SK-N-SH treated with all-trans-retinoic acid at 6 μM for 48 hours (cell line): Measurements from ENCODE around the gene GPR55.

Source experiments
- ATAC-seq: fragments of 200-7000 bp; cut with Tn5 transposase; 3 replicates; pipeline ENCODE4 v1.9.1; 2020; ENCODE audit warnings: mild to moderate bottlenecking, moderate library complexity
- ARNTL ChIP-seq: fragments of 450-650 bp; formaldehyde crosslinking; IDR thresholded peaks from 2 replicates; pipeline ENCODE4 v1.5.0; 2020; ENCODE audit warnings: low read depth, mild to moderate bottlenecking, moderate library complexity, borderline replicate concordance
- BACH2 ChIP-seq: fragments of 250-450 bp; sonication (Bioruptor Pico); IDR thresholded peaks from 2 replicates; pipeline ENCODE4 v1.9.0; 2021; ENCODE audit warnings: mild to moderate bottlenecking, borderline replicate concordance
- CSDC2 ChIP-seq: fragments of 250-450 bp; sonication (Bioruptor Pico); IDR thresholded peaks from 2 replicates; pipeline ENCODE4 v1.5.0; 2020; ENCODE audit warnings: mild to moderate bottlenecking, moderate library complexity
- CSRNP3 ChIP-seq: fragments of 250-450 bp; sonication (Bioruptor Pico); IDR thresholded peaks from 2 replicates; pipeline ENCODE4 v1.5.1; 2021; ENCODE audit warnings: mild to moderate bottlenecking, moderate library complexity
- ESRRG ChIP-seq: fragments of 250-450 bp; sonication (Bioruptor Pico); IDR thresholded peaks from 2 replicates; pipeline ENCODE4 v1.6.1; 2021; ENCODE audit warnings: mild to moderate bottlenecking
- GLIS3 ChIP-seq: fragments of 250-450 bp; sonication (Bioruptor Pico); IDR thresholded peaks from 2 replicates; pipeline ENCODE4 v1.5.0; 2020; ENCODE audit warnings: mild to moderate bottlenecking, moderate library complexity
- ISL1 ChIP-seq: fragments of 250-450 bp; sonication (Bioruptor Pico); IDR thresholded peaks from 2 replicates; pipeline ENCODE4 v2.1.2; 2022; ENCODE audit warnings: mild to moderate bottlenecking, moderate library complexity
- PPARA ChIP-seq: fragments of 250-450 bp; sonication (Bioruptor Pico); IDR thresholded peaks from 2 replicates; pipeline ENCODE4 v1.5.0; 2020; ENCODE audit warnings: mild to moderate bottlenecking, borderline replicate concordance
- RARB ChIP-seq: fragments of 250-450 bp; sonication (Bioruptor Pico); IDR thresholded peaks from 2 replicates; pipeline ENCODE4 v1.8.0; 2021; ENCODE audit warnings: mild to moderate bottlenecking, moderate library complexity
- SNAI2 ChIP-seq: fragments of 250-450 bp; sonication (Bioruptor Pico); IDR thresholded peaks from 2 replicates; pipeline ENCODE4 v1.5.0; 2020; ENCODE audit warnings: mild to moderate bottlenecking, moderate library complexity
- TCF4 ChIP-seq: fragments of 250-450 bp; sonication (Bioruptor Pico); IDR thresholded peaks from 2 replicates; pipeline ENCODE4 v1.8.0; 2021; ENCODE audit warnings: mild to moderate bottlenecking, moderate library complexity, borderline replicate concordance
- TOX ChIP-seq: fragments of 250-450 bp; sonication (Bioruptor Pico); IDR thresholded peaks from 2 replicates; pipeline ENCODE4 v1.8.0; 2021; ENCODE audit warnings: mild to moderate bottlenecking, moderate library complexity, borderline replicate concordance
- ZC3H10 ChIP-seq: fragments of 250-450 bp; sonication (Bioruptor Pico); IDR thresholded peaks from 2 replicates; pipeline ENCODE4 v1.5.1; 2021; ENCODE audit warnings: mild to moderate bottlenecking, moderate library complexity
- ZFP3 ChIP-seq: fragments of 250-450 bp; sonication (Bioruptor Pico); IDR thresholded peaks from 2 replicates; pipeline ENCODE4 v1.5.0; 2020; ENCODE audit warnings: mild to moderate bottlenecking, moderate library complexity
- ZFP30 ChIP-seq: fragments of 450-650 bp; formaldehyde crosslinking; IDR thresholded peaks from 2 replicates; pipeline ENCODE4 v1.5.0; 2022; ENCODE audit warnings: mild to moderate bottlenecking, moderate library complexity
- ZNF565 ChIP-seq: fragments of 450-650 bp; formaldehyde crosslinking; conservative IDR thresholded peaks from 2 replicates; pipeline ENCODE4 v1.5.0; 2020; ENCODE audit warnings: low read depth, mild to moderate bottlenecking, moderate library complexity
- ZNF70 ChIP-seq: fragments of 450-650 bp; formaldehyde crosslinking; IDR thresholded peaks from 2 replicates; pipeline ENCODE4 v1.5.0; 2020; ENCODE audit warnings: mild to moderate bottlenecking, moderate library complexity
- ZNF8 ChIP-seq: fragments of 450-650 bp; formaldehyde crosslinking; IDR thresholded peaks from 2 replicates; pipeline ENCODE4 v1.5.0; 2020; ENCODE audit warnings: mild to moderate bottlenecking, moderate library complexity
- TF ChIP-seq, protein P1 (sequence below): fragments of 250-450 bp; sonication (Bioruptor Pico); IDR thresholded peaks from 2 replicates; pipeline ENCODE4 v1.5.1; 2020; ENCODE audit warnings: low read depth, mild to moderate bottlenecking, moderate library complexity
- TF ChIP-seq, protein P2 (sequence below): fragments of 250-450 bp; sonication (Bioruptor Pico); IDR thresholded peaks from 2 replicates; pipeline ENCODE4 v1.5.0; 2020; ENCODE audit warnings: mild to moderate bottlenecking, moderate library complexity
- TF ChIP-seq, protein P3 (sequence below): fragments of 250-450 bp; sonication (Bioruptor Pico); IDR thresholded peaks from 2 replicates; pipeline ENCODE4 v1.8.0; 2021; ENCODE audit warnings: low read depth, mild to moderate bottlenecking, moderate library complexity, borderline replicate concordance
- TF ChIP-seq, protein P4 (sequence below): fragments of 250-450 bp; sonication (Bioruptor Pico); IDR thresholded peaks from 2 replicates; pipeline ENCODE4 v1.8.0; 2020; ENCODE audit warnings: mild to moderate bottlenecking, moderate library complexity, borderline replicate concordance

Gene GPR55

DNA sequence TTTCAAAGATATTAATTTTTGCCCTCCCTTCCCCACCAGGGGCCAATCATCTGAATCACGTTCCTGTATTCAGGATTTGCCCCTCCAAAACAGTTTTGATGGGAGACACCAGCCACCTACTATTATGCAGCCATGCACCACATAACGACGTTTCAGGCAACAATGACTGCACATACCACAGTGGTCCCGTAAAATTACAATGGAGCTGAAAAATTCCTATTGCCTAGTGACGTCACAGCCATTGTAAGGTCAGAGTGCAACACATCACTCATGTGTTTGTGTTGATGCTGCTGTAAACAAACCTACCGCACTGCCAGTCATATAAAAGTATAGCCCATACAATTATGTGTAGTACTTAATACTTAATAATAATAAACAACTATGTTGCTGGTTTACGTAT is 37.7 kb downstream of the GPR55 start:
- no peak for ATAC-seq
- TF ChIP-seq ZNF565 (CRISPR knock-in tag) (no peak), BACH2 (CRISPR knock-in tag) (no peak), TCF4 (no peak), GLIS3 (CRISPR knock-in tag) (no peak), RARB (no peak)

DNA sequence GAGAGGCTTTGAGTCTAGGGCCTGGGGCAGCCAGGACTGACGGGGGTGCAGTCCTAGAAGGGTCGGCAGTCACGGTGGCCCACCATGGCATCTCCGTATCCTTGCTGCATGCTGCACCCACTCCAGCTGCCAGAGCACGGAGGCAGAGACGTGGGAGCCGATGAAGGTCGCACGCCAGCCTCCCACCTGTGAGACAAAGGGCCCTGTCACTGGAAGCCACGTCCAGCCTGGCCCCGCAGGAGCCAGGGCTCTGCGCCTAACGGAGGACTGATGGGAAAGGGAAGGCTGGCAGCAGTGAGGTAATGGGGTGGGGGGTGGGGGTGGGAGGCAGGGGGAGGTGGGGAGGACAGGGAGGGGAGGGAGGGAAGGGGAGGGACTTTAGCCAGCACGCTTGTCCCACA is 38.4 kb downstream of the GPR55 start:
- ATAC-seq = no peak
- TF ChIP-seq, protein P1, sequence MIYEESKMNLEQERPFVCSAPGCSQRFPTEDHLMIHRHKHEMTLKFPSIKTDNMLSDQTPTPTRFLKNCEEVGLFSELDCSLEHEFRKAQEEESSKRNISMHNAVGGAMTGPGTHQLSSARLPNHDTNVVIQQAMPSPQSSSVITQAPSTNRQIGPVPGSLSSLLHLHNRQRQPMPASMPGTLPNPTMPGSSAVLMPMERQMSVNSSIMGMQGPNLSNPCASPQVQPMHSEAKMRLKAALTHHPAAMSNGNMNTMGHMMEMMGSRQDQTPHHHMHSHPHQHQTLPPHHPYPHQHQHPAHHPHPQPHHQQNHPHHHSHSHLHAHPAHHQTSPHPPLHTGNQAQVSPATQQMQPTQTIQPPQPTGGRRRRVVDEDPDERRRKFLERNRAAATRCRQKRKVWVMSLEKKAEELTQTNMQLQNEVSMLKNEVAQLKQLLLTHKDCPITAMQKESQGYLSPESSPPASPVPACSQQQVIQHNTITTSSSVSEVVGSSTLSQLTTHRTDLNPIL (CRISPR knock-in tag) = no peak
- no peak for TF ChIP-seq ARNTL (CRISPR knock-in tag)
- TF ChIP-seq, protein P2, sequence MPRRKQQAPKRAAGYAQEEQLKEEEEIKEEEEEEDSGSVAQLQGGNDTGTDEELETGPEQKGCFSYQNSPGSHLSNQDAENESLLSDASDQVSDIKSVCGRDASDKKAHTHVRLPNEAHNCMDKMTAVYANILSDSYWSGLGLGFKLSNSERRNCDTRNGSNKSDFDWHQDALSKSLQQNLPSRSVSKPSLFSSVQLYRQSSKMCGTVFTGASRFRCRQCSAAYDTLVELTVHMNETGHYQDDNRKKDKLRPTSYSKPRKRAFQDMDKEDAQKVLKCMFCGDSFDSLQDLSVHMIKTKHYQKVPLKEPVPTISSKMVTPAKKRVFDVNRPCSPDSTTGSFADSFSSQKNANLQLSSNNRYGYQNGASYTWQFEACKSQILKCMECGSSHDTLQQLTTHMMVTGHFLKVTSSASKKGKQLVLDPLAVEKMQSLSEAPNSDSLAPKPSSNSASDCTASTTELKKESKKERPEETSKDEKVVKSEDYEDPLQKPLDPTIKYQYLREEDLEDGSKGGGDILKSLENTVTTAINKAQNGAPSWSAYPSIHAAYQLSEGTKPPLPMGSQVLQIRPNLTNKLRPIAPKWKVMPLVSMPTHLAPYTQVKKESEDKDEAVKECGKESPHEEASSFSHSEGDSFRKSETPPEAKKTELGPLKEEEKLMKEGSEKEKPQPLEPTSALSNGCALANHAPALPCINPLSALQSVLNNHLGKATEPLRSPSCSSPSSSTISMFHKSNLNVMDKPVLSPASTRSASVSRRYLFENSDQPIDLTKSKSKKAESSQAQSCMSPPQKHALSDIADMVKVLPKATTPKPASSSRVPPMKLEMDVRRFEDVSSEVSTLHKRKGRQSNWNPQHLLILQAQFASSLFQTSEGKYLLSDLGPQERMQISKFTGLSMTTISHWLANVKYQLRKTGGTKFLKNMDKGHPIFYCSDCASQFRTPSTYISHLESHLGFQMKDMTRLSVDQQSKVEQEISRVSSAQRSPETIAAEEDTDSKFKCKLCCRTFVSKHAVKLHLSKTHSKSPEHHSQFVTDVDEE (CRISPR knock-in tag) = no peak
- TF ChIP-seq CSRNP3 (CRISPR knock-in tag) = no peak
- TF ChIP-seq ISL1 (CRISPR knock-in tag) = no peak
- TF ChIP-seq ZFP30 (CRISPR knock-in tag) = no peak
- TF ChIP-seq BACH2 (CRISPR knock-in tag) = no peak
- no peak for TF ChIP-seq RARB
- TF ChIP-seq ZFP3 (CRISPR knock-in tag) = no peak
- TF ChIP-seq ESRRG (CRISPR knock-in tag) = no peak
- TF ChIP-seq TCF4 = no peak
- TF ChIP-seq ZNF565 (CRISPR knock-in tag) = no peak
- TF ChIP-seq PPARA = no peak
- no peak for TF ChIP-seq SNAI2 (CRISPR knock-in tag)

DNA sequence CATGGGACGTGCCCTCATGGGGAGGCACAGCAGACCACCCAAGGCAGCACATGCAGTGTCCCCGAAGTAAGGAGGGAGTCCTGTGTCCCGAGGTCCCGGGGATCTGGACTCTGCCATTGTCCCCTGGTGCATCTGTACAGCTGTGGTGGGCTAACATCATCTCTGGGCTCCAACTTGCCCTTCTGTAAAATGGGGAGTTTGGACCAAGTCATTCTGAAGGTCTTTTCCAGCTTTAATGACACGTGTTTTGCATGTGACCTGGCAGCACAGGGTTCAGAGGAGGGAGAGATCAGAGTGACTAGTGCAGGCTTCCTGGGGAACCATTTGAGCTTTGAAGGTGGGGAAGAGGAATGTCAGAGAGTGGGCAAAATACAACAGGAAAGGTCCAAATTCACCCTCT is 38.8 kb downstream of the GPR55 start:
- TF ChIP-seq ISL1 (CRISPR knock-in tag) (no peak), CSDC2 (CRISPR knock-in tag) (no peak), ZFP3 (CRISPR knock-in tag) (no peak), SNAI2 (CRISPR knock-in tag) (no peak), TCF4 (no peak), ARNTL (CRISPR knock-in tag) (no peak), ESRRG (CRISPR knock-in tag) (no peak), ZNF70 (CRISPR knock-in tag) (no peak), TOX (CRISPR knock-in tag) (no peak), PPARA (no peak), GLIS3 (CRISPR knock-in tag) (no peak), ZNF565 (CRISPR knock-in tag) (no peak), BACH2 (CRISPR knock-in tag) (no peak), ZNF8 (CRISPR knock-in tag) (no peak), ZFP30 (CRISPR knock-in tag) (no peak), ZC3H10 (CRISPR knock-in tag) (no peak)
- TF ChIP-seq, protein P3, sequence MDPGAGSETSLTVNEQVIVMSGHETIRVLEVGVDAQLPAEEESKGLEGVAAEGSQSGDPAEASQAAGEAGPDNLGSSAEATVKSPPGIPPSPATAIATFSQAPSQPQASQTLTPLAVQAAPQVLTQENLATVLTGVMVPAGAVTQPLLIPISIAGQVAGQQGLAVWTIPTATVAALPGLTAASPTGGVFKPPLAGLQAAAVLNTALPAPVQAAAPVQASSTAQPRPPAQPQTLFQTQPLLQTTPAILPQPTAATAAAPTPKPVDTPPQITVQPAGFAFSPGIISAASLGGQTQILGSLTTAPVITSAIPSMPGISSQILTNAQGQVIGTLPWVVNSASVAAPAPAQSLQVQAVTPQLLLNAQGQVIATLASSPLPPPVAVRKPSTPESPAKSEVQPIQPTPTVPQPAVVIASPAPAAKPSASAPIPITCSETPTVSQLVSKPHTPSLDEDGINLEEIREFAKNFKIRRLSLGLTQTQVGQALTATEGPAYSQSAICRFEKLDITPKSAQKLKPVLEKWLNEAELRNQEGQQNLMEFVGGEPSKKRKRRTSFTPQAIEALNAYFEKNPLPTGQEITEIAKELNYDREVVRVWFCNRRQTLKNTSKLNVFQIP (CRISPR knock-in tag) = no peak
- TF ChIP-seq, protein P4, sequence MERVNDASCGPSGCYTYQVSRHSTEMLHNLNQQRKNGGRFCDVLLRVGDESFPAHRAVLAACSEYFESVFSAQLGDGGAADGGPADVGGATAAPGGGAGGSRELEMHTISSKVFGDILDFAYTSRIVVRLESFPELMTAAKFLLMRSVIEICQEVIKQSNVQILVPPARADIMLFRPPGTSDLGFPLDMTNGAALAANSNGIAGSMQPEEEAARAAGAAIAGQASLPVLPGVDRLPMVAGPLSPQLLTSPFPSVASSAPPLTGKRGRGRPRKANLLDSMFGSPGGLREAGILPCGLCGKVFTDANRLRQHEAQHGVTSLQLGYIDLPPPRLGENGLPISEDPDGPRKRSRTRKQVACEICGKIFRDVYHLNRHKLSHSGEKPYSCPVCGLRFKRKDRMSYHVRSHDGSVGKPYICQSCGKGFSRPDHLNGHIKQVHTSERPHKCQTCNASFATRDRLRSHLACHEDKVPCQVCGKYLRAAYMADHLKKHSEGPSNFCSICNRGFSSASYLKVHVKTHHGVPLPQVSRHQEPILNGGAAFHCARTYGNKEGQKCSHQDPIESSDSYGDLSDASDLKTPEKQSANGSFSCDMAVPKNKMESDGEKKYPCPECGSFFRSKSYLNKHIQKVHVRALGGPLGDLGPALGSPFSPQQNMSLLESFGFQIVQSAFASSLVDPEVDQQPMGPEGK = no peak
- TF ChIP-seq, protein P1 (CRISPR knock-in tag) = no peak
- no peak for ATAC-seq
